GM12873 (cell line): ENCODE data around the gene CD93.

ENCODE experiments used
- TF ChIP-seq, protein P1 (sequence below): IDR thresholded peaks from 2 replicates; pipeline ENCODE4 v1.5.1; 2012; ENCODE audit warnings: low read depth, mild to moderate bottlenecking, moderate library complexity, low read length, control low read depth; ENCODE audit not compliant: insufficient read depth; ENCODE audit errors: missing control alignments

Gene CD93

DNA sequence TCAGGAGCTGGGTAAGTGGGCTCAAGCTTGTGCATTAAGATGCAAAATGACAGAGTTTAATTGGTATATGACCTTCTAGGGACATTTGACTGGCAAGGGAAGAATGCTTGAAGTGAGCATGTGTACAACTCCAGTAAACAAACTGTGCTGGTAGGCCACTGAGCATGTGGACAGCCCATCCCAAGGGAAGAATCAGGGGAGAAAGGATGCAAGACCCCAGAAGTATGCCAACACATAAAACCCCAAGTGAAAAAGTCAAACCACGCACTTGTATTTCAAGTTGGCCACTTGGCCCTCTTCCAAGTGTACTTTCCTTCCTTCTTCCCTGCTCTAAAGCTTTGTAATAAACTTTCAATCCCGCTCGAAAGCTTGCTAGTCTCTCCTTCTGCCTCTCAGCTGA lies 26.3 kb downstream of the CD93 start:
- TF ChIP-seq, protein P1, sequence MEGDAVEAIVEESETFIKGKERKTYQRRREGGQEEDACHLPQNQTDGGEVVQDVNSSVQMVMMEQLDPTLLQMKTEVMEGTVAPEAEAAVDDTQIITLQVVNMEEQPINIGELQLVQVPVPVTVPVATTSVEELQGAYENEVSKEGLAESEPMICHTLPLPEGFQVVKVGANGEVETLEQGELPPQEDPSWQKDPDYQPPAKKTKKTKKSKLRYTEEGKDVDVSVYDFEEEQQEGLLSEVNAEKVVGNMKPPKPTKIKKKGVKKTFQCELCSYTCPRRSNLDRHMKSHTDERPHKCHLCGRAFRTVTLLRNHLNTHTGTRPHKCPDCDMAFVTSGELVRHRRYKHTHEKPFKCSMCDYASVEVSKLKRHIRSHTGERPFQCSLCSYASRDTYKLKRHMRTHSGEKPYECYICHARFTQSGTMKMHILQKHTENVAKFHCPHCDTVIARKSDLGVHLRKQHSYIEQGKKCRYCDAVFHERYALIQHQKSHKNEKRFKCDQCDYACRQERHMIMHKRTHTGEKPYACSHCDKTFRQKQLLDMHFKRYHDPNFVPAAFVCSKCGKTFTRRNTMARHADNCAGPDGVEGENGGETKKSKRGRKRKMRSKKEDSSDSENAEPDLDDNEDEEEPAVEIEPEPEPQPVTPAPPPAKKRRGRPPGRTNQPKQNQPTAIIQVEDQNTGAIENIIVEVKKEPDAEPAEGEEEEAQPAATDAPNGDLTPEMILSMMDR: no peak

DNA sequence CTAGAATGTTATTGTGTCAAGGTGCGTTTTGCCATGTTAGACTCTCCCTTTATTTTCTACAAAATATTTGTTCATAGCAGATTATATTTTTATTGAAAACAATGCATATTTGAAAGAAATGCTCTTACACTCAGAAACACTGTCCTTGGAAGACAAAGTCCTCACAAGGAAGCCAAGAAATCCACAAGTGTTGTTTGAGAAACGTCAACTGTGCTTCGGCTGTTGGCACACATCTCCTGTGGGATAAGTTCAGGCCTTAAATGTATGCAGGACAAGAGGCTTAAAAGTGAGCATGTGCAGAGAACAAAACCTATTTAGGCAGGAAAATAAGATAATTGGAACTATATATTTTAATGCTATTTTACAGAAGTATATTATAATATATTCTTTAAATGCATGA lies 27.1 kb downstream of the CD93 start:
- TF ChIP-seq, protein P1: no peak

DNA sequence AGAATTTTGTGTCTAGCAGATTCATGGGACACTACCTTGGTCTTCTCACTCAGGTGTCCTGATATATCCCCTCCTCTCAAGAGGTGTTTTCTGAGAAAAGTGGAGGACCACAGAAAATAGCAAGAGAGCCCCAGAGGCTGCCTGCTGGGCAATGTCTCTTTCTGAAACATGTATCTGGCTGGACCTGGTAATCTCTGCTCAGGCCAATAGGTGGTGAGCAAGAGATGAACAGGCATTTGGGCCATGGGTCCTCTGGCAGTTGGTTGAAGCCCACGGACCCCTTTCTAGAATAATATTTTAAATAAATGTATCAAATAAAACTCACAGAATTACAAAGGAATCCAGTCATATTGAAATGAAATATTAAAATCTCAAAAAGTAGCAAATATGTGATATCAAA lies 27.9 kb downstream of the CD93 start:
- TF ChIP-seq, protein P1: no peak

DNA sequence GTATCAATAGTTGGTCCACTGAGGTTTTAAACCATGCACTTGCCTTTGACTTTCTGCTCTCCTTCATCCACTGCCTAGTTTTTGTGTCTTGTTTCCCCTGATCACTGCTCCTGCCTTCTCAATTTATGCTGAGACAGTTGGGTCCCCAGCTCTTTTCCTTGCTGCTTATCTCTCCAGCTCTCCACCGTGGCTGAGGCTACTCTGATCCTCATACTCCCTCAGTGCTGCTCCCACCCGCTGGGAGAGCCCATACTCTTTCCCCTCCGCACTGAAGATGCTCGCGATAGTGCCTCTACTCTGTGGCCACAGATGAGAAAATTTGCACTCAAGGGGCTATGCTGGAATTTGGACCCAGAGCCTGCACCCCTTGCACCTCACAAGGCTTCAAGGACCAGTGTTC lies 33.2 kb downstream of the CD93 start:
- TF ChIP-seq, protein P1: no peak

DNA sequence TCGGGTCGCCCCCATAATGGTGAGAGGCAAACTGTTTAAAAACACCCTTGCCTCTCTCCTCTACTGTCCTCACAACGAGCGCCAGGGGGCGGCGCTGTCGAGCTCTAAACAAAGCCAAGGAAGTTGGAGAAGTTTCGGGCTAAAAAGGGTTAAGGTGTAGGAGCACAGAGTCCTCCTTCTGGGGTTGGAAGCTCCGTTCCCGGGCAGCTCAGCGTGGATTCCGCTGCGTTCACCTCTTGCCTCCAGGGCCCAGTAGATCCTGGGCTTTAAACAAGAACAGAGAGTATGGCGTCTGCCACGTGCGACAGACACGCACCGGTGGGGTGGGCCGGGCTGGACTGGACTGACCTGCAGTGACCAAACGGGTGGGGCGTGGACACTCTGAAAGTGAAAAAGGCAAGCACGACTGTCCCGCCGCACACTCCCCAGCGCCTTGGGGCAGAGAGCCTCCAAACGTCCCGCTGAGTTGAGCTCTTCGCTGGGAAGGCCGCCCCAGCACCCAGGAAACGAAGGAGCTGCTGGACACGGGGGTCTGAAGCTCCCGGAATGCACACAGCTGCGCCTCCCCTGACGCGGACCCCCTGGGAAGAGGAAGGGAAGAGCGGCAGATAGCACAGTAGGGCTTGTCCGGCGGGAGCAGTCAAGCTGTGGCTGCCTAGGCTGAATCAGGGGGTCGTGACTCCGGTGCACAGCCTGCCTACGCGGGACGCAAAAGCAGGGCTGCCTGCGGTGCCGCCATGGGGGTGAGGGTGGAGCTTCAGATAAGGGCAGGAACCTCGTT lies 35.1 kb downstream of the CD93 start:
- TF ChIP-seq, protein P1: peak; percentile 65

DNA sequence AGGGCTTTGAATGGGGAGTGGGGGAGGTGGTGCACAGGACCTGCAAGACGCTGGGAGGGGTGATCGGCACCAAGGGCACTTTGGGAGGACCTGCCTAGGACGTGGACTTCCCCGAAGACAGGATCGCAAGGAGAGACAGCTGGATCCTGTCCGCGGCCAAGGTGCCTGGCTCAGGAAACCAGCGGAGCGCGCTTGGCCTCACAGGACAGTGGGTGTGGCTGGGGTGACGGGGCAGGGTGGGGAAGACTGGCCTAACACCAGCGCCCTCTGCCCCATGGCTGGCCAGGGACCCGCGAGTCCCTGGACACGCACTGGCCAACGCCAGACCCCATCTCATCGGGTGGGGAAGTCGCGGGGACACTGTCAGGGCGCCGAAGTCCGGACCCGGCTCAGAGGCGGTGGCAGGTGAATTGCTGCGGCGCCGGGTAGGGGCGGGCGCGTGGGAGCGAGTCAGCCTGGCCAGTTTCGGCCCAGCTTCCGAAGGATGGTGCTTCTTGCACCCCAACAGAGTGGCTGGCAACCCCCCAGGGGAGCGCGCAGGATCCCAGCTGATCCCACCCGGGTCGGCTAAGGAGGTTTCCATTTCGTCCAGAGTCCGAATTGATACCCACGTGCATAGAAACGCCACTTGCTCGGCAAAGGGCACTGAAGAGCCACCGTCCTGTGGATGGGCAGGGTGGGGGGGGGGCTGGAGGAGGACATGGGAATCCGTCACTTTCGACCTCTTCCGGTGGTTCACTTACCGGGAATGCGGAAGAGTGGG lies 35.9 kb downstream of the CD93 start:
- TF ChIP-seq, protein P1: no peak
